Endothelial cell of umbilical vein (primary cell): ENCODE data around the gene CLTCL1. TPM values are rescaled to one million over a fixed set of nuclear protein-coding genes. Genes with fewer than 3 reads are reported as not detected.

Experiments used
- BruUV-seq: library from RNA; stranded (reverse); fragments of 400-500 nt; replicated peaks from 2 replicates; lab custom pipeline; 2021; lab: Mats Ljungman, UMichigan
- CTCF ChIA-PET: fragments of 300-600, 350-600 bp; sonication (Branson Sonifier 250); formaldehyde crosslinking; loops from one replicate; lab custom pipeline; 2021; ENCODE audit warnings: antibody characterized with exemption, inconsistent platforms; lab: Charles Lee
- POLR2A ChIA-PET: fragments of 300-600, 350-600 bp; sonication (Branson Sonifier 250); formaldehyde crosslinking; loops from one replicate; lab custom pipeline; 2021; ENCODE audit warnings: antibody characterized with exemption, inconsistent platforms; lab: Charles Lee
- DNase-seq: peaks from one replicate; pipeline ENCODE4 v3.0.0-alpha.2; 2011; ENCODE audit warnings: low read depth, low spot score
- FAIRE-seq: peaks from 2 replicates; lab custom pipeline; 2011; peaks lifted over from hg19 to GRCh38; lab: Jason Lieb, UNC
- H2AFZ ChIP-seq: 2 replicates; pipeline ENCODE4 v1.6.0; 2012; ENCODE audit warnings: low read depth, low read length, control low read depth, inconsistent platforms
- H3K27ac ChIP-seq: 2 replicates; pipeline ENCODE4 v1.5.1; 2011; ENCODE audit warnings: low read depth, mild to moderate bottlenecking, control low read depth, low read length, moderate library complexity; ENCODE audit not compliant: insufficient read depth
- H3K27me3 ChIP-seq, 2 experiments: 2 replicates each; pipeline versions ENCODE4 v1.6.0 to v1.6.1; 2011; ENCODE audit warnings: low read length in 2 of 2, mixed read lengths in 1 of 2; ENCODE audit not compliant: control insufficient read depth in 2 of 2, insufficient read depth in 2 of 2
- H3K36me3 ChIP-seq, 2 experiments: 2 replicates in 1 of 2; 3 replicates in 1 of 2; pipeline ENCODE4 v1.5.1; 2011; ENCODE audit warnings: low read length in 2 of 2, mild to moderate bottlenecking in 1 of 2, moderate library complexity in 1 of 2; ENCODE audit not compliant: control insufficient read depth in 2 of 2, insufficient read depth in 2 of 2; ENCODE audit errors: extremely low read depth in 1 of 2
- H3K4me1 ChIP-seq: 3 replicates; pipeline ENCODE4 v1.5.1; 2011; ENCODE audit warnings: mild to moderate bottlenecking, low read length; ENCODE audit not compliant: control insufficient read depth, insufficient read depth; ENCODE audit errors: extremely low read depth
- H3K4me2 ChIP-seq: 2 replicates; pipeline ENCODE4 v1.6.1; 2011; ENCODE audit warnings: low read length, control low read depth, mixed read lengths; ENCODE audit not compliant: insufficient read depth
- H3K4me3 ChIP-seq, 3 experiments: fragments of 200-600 bp in 1 of 3; sonication (generic), shearing (Covaris generic) in 1 of 3; replicated peaks in 1 of 3; 2 replicates each; pipeline ENCODE4 v1.5.1; 2011 to 2016; ENCODE audit warnings: control low read depth in 3 of 3, low read length in 3 of 3, mild to moderate bottlenecking in 2 of 3, inconsistent platforms in 1 of 3, low read depth in 1 of 3, moderate library complexity in 1 of 3; ENCODE audit not compliant: insufficient read depth in 1 of 3
- H3K79me2 ChIP-seq: 2 replicates; pipeline ENCODE4 v1.6.0; 2012; ENCODE audit warnings: low read length, inconsistent platforms; ENCODE audit not compliant: control insufficient read depth, insufficient read depth
- H3K9ac ChIP-seq: replicated peaks from 2 replicates; pipeline ENCODE3; 2011; ENCODE audit warnings: low read length, control low read depth; ENCODE audit not compliant: insufficient read depth; ENCODE audit errors: extremely low read depth
- H3K9me1 ChIP-seq: replicated peaks from 3 replicates; pipeline ENCODE4 v1.6.0; 2011; ENCODE audit warnings: mild to moderate bottlenecking, low read length; ENCODE audit not compliant: control insufficient read depth, insufficient read depth; ENCODE audit errors: extremely low read depth
- H3K9me3 ChIP-seq: replicated peaks from 2 replicates; pipeline ENCODE4 v1.5.1; 2012; ENCODE audit warnings: low read length, inconsistent platforms; ENCODE audit not compliant: control insufficient read depth, insufficient read depth
- H4K20me1 ChIP-seq: replicated peaks from 2 replicates; pipeline ENCODE3; 2011; ENCODE audit warnings: mild to moderate bottlenecking, low read length; ENCODE audit not compliant: control insufficient read depth, insufficient read depth; ENCODE audit errors: extremely low read depth
- EZH2 ChIP-seq: IDR thresholded peaks from 2 replicates; pipeline ENCODE4 v1.6.1; 2012; ENCODE audit warnings: borderline replicate concordance, low read depth, mild to moderate bottlenecking, moderate library complexity, low read length, inconsistent platforms; ENCODE audit not compliant: severe bottlenecking
- FOS ChIP-seq: IDR thresholded peaks from 2 replicates; pipeline ENCODE4 v1.6.1; 2011; ENCODE audit warnings: mild to moderate bottlenecking, low read length, moderate library complexity, borderline replicate concordance; ENCODE audit not compliant: insufficient read depth
- GATA2 ChIP-seq: IDR thresholded peaks from 2 replicates; pipeline ENCODE4 v1.7.0; 2011; ENCODE audit warnings: low read depth, mild to moderate bottlenecking, moderate library complexity, mixed read lengths, low read length; ENCODE audit not compliant: insufficient read length, insufficient read depth
- JUN ChIP-seq: IDR thresholded peaks from 2 replicates; pipeline ENCODE4 v1.6.1; 2011; ENCODE audit warnings: borderline replicate concordance, low read depth; ENCODE audit not compliant: insufficient read length, insufficient read depth
- MYC ChIP-seq: IDR thresholded peaks from one replicate; pipeline ENCODE4 v1.6.1; 2011; ENCODE audit warnings: mild to moderate bottlenecking, low read depth, low read length
- POLR2A ChIP-seq: IDR thresholded peaks from 2 replicates; pipeline ENCODE4 v1.6.1; 2012; ENCODE audit warnings: low read depth, mild to moderate bottlenecking, control low read depth, low read length
- POLR2AphosphoS5 ChIP-seq: IDR thresholded peaks from 2 replicates; pipeline ENCODE4 v1.6.1; 2012; ENCODE audit warnings: low read depth, mild to moderate bottlenecking, control low read depth, low read length, moderate library complexity; ENCODE audit not compliant: insufficient read depth
- dilution Hi-C: fragments of 300-500 bp; cut with MboI; formaldehyde crosslinking; loops from one replicate; pipeline ENCODE4 v1.15.0; 2019; ENCODE audit warnings: low sequenced_read_pairs; ENCODE audit not compliant: extremely low pct_ligation_motif_present
- intact Hi-C: fragments of 100-400 bp; cut with micrococcal nuclease; formaldehyde crosslinking; loops from one replicate; pipeline ENCODE4 v1.10.0; 2022
- polyA plus RNA-seq, 4 experiments: library from polyadenylated mRNA; depleted of rRNA in 3 of 4; stranded (reverse) in 3 of 4; unstranded in 1 of 4; fragments of >200 nt; gene quantifications; 2 replicates each; pipeline versions ENCODE4 v1.2.1 to v1.2.3, GENCODE V29; 2011 to 2012; ENCODE audit warnings: missing spikeins in 1 of 4
- total RNA-seq: library from RNA; stranded (reverse); gene quantifications from 2 replicates; pipeline ENCODE4 v1.2.3, GENCODE V29; 2021
- TF ChIP-seq, protein P1 (sequence below): IDR thresholded peaks from 2 replicates; pipeline ENCODE4 v1.6.1; 2011; ENCODE audit not compliant: insufficient read depth, insufficient read length
- TF ChIP-seq, protein P2 (sequence below), 2 donors: IDR thresholded peaks; 1 replicate in 1 of 2; 2 replicates in 1 of 2; pipeline ENCODE4 v1.5.1; 2011; ENCODE audit warnings: low read length in 2 of 2, mild to moderate bottlenecking in 2 of 2, moderate library complexity in 2 of 2, control low read depth in 1 of 2, inconsistent platforms in 1 of 2, low read depth in 1 of 2; ENCODE audit not compliant: insufficient read depth in 1 of 2; ENCODE audit errors: extremely low read depth in 1 of 2

CLTCL1 gene
- total and polyA plus RNA-seq, 2 donors (not counting 3 experiments of a cell fraction or from before 2014, with no cell fraction given), result 5.0 to 6.2 TPM

DNA sequence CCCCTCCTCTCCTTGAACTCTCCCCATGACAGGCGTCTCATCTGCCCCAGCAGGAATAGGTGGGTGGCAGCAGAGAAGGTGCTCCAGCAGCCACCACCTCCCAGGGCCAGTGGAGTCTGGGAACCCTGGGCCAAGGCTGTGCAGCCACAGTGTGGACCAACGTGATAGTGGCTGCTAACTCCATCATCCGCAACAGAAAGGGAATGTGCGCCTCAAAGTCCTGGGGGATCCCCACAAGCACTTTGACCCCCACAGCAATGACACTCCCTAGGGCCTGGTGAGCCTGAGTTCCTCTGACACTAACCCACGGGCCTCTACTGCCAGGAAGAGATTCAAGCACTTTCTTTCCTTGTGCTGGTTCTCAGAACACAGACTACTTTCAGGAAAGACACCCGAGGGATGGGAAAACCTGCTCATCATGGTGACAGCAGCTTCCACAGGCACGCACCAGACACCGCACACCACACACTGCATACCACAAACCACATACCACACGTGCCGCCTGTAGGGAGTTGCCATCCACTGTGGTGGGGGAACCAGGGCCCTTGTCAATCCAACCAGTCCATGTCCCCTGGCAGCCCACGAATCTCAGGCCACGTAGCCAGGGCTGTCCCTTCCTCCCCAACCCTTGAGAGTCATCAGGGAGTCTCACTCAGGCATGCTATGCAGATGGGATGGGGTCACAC is 109.6 kb downstream of the CLTCL1 start:
- BruUV-seq, result no TSS peak
- no peak for DNase-seq
- Histone ChIP-seq H3K4me3 (no peak overlapping the region), H3K4me1 (peaks cover 7% of the 10 kb centered on the region), H3K9me1 (no peaks in the 10 kb centered on the region), H3K9me3 (no peaks in the 10 kb centered on the region), H3K27me3 (no peaks in the 10 kb centered on the region), H2AFZ (no peak overlapping the region), H3K9ac (no peak overlapping the region), H4K20me1 (no peaks in the 10 kb centered on the region), H3K79me2 (peaks cover 8% of the 10 kb centered on the region), H3K27ac (no peak overlapping the region), H3K4me2 (no peak overlapping the region), H3K36me3 (no peaks in the 10 kb centered on the region)
- dilution Hi-C loops (no loop called here), intact Hi-C loops (no loop called here)
- TF ChIP-seq EZH2 (no peak), JUN (no peak), POLR2A (no peak), FOS (no peak), POLR2AphosphoS5 (no peak), MYC (no peak), GATA2 (no peak)
- TF ChIP-seq, protein P1, sequence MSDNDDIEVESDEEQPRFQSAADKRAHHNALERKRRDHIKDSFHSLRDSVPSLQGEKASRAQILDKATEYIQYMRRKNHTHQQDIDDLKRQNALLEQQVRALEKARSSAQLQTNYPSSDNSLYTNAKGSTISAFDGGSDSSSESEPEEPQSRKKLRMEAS, result no peak
- TF ChIP-seq, protein P2, sequence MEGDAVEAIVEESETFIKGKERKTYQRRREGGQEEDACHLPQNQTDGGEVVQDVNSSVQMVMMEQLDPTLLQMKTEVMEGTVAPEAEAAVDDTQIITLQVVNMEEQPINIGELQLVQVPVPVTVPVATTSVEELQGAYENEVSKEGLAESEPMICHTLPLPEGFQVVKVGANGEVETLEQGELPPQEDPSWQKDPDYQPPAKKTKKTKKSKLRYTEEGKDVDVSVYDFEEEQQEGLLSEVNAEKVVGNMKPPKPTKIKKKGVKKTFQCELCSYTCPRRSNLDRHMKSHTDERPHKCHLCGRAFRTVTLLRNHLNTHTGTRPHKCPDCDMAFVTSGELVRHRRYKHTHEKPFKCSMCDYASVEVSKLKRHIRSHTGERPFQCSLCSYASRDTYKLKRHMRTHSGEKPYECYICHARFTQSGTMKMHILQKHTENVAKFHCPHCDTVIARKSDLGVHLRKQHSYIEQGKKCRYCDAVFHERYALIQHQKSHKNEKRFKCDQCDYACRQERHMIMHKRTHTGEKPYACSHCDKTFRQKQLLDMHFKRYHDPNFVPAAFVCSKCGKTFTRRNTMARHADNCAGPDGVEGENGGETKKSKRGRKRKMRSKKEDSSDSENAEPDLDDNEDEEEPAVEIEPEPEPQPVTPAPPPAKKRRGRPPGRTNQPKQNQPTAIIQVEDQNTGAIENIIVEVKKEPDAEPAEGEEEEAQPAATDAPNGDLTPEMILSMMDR (IDR thresholded peaks at IDR 0.05; ENCODE audit: extremely low read depth in 1 of 2, insufficient read depth in 1 of 2, low read depth in 1 of 2, low read length in 2 of 2), result no peak
- CTCF ChIA-PET, result interaction anchor here (3.5 kb wide), 1 partner anchor 448 kb away, joined by 25 read pairs; no protein-coding TSS in a partner anchor
- POLR2A ChIA-PET, result no interaction called here
- FAIRE-seq, result no peak
